Thyroid gland (tissue), 4 donors: ENCODE measurements around the gene ACADM. TPM values are rescaled to one million over a fixed set of nuclear protein-coding genes. Genes with fewer than 3 reads are reported as not detected.
A peak's percentile ranks its signal among the peaks of the same experiment; 100 is the strongest.

Source experiments
- DNase-seq, 2 donors: peaks; one replicate each; pipeline ENCODE4 v3.0.0-alpha.2; 2019
- H3K27ac ChIP-seq, 3 donors: fragments of 200-600 bp; sonication (generic); 1 replicate in 2 of 3; 2 replicates in 1 of 3; pipeline ENCODE4 v1.5.1; 2016 to 2019; ENCODE audit warnings: mild to moderate bottlenecking in 1 of 3, moderate library complexity in 1 of 3
- H3K27me3 ChIP-seq: fragments of 200-600 bp; sonication (generic); one replicate; pipeline ENCODE4 v1.5.1; 2019
- H3K36me3 ChIP-seq, 2 donors: fragments of 200-600 bp; sonication (generic); one replicate each; pipeline ENCODE4 v1.5.1; 2016 to 2019
- H3K4me1 ChIP-seq, 2 donors: fragments of 200-600 bp; sonication (generic); one replicate each; pipeline ENCODE4 v1.5.1; 2017 to 2019
- H3K4me3 ChIP-seq, 3 donors: fragments of 200-600 bp; sonication (generic); replicated peaks in 1 of 3; 1 replicate in 2 of 3; 2 replicates in 1 of 3; pipeline ENCODE4 v1.5.1; 2016; ENCODE audit warnings: mild to moderate bottlenecking in 1 of 3
- H3K9me3 ChIP-seq: fragments of 200-600 bp; sonication (generic); one replicate; pipeline ENCODE4 v1.5.1; 2017
- CTCF ChIP-seq, 6 experiments: fragments of 200-600 bp in 3 of 6; fragments of 450-650 bp in 3 of 6; sonication (generic) in 3 of 6; IDR thresholded peaks; one replicate each; pipeline ENCODE4 v1.5.1; 2016 to 2019; ENCODE audit warnings: antibody characterized with exemption in 6 of 6, mild to moderate bottlenecking in 2 of 6, inconsistent platforms in 1 of 6, moderate library complexity in 1 of 6
- POLR2A ChIP-seq, 2 donors: fragments of 450-650 bp; IDR thresholded peaks; one replicate each; pipeline ENCODE4 v1.6.1; 2017; ENCODE audit warnings: antibody characterized with exemption in 2 of 2, mild to moderate bottlenecking in 2 of 2, moderate library complexity in 1 of 2
- WGBS, 2 donors: methylation state at CpG; one replicate each; pipeline ENCODE4 v1.1.5; 2017; 5-methylcytosine and 5-hydroxymethylcytosine counted together
- intact Hi-C: fragments of 100-400 bp; cut with DNase I; formaldehyde crosslinking; loops from one replicate; pipeline ENCODE4 v1.15.1; 2023
- total RNA-seq, 4 donors: library from RNA; depleted of rRNA; stranded (reverse); fragments of >200 nt; gene quantifications; one replicate each; pipeline ENCODE4 v1.2.3, GENCODE V29; 2016

The ACADM gene
- total RNA-seq, 4 donors from 2014 or later = 65.3 to 69.9 (median 68.7) TPM

DNA sequence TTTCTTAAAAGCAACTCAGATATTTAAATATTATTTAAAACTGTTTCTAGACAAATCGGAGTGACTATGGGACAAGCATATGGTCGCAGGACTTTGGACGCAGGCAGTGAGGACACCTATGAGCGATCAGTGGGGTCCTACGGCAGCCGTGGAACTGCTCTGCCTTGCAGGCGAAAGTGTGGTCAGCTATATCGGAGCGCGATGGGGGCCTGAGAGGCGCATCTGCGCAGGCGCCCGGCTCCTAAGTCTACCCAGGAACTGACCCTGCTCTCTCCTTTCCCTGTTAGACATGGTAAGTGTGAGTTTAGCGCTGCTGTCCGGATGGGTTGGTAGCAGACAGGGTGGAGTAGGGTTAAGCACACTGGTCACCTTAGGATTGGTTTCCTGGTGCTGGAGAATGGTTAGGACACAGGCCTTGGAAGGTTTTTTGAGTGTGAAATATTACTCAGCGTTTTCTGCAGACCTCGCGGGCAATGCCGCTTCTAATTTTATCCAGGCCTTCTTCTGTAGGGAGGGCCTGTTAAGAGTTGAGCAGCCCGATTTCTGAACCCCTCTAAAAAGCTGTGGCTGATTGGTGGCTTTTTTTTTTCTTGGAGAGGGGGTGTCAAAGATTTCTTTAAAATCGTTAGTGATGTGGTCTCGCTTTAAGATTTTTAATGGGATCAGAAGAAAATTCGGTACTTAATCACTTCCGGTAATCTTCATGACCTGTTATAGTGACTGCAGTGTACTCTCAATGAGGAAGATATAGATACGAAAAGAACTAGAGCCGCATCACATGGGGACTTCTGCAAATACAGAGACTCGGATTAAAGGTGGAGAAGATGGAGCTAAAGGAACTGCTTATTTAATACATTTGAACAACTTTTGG is 61.7 kb downstream of the ACADM start, which contains the start of gene RABGGTB:
TSS of gene RABGGTB (plus strand) at position 274 of the 871 bp plus-strand sequence. CDS start at position 290, 16 bp downstream.
- Histone ChIP-seq H3K36me3 (no peaks in the 10 kb centered on the region), H3K4me1 (peaks cover 30 to 41% of the 10 kb centered on the region in 2 donors), H3K9me3 (no peaks in the 10 kb centered on the region), H3K27ac (peak within 1 kb of the TSS; percentile 46 to 73 (median 53)), H3K27me3 (no peaks in the 10 kb centered on the region), H3K4me3 (peak within 1 kb of the TSS; percentile 46 to 77 (median 57))
- 1% methylated on average over 20 to 28 of the region's 28 CpGs for WGBS, 2 donors
- DNase-seq = peak; percentile 94
- TF ChIP-seq CTCF (IDR thresholded peaks at IDR 0.05) (no peak), POLR2A (IDR thresholded peaks at IDR 0.05) (peak in 1 of 2 donors; percentile 87)
- intact Hi-C loops = loop anchor here (10.0 kb wide), 1 partner anchor 61 kb away; the partner anchor contains the start of gene ACADM

DNA sequence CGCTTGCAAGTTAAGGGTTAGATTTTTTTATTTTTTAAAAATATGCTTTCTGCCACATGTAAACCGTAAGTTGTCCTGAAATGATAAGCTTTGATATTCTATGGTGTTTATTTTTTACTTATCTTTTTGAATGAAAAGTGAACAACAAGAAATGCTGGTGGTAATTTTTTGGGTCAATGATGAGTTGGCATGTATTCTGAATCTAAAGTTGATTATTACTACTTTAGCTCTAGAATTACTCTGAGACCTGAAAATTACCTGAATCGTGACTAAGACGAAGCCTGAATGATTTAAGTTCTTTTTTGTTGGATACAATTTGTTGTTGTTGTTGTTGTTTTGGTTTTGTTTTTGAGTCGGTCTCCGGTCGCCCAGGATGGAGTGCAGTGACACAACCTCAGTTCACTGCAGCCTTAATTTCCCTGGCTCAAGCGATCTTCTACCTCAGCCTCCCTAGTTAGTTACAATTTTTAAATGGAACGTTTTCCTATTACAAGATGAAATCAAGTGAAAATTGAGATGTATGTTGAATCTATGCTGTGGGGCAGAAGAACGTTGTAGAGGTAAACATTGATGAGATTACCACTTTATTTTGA is 62.5 kb downstream of the ACADM start:
- Histone ChIP-seq H3K27me3 (no peaks in the 10 kb centered on the region), H3K9me3 (no peaks in the 10 kb centered on the region), H3K27ac (peak overlapping the region in 2 of 3 donors; percentile 53 to 73), H3K4me3 (peak overlapping the region; percentile 46 to 77 (median 57)), H3K4me1 (peaks cover 32 to 42% of the 10 kb centered on the region in 2 donors), H3K36me3 (peaks cover 0 to 6% of the 10 kb centered on the region in 2 donors)
- WGBS, 2 donors = 2 to 3% methylated on average over 10 of the region's 10 CpGs
- TF ChIP-seq CTCF (IDR thresholded peaks at IDR 0.05) = no peak
- TF ChIP-seq POLR2A (IDR thresholded peaks at IDR 0.05) = no peak
- no peak for DNase-seq
- intact Hi-C loops = loop anchor here (10.0 kb wide), 1 partner anchor 62 kb away; the partner anchor contains the start of gene ACADM

DNA sequence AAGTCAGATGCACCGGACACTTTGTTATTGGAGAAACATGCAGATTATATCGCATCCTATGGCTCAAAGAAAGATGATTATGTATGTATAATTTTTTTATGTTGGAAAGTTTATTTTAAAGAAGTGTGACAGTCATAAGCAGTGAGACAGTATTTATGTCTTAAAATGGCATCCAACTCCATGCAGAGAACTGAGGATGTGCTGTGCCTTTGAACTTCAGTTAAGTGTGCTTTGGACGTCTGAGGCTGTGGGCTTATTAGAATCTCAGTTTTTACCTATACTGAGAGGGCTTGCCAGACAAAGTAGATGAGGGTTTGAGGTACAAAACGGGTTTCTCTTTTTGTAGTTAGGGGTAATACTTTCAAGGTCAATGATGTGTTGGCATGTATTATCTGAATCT is 63.0 kb downstream of the ACADM start:
- Histone ChIP-seq H3K27me3 (no peaks in the 10 kb centered on the region), H3K9me3 (no peaks in the 10 kb centered on the region), H3K4me1 (peaks cover 32 to 42% of the 10 kb centered on the region in 2 donors), H3K36me3 (peaks cover 5 to 11% of the 10 kb centered on the region in 2 donors), H3K27ac (peak overlapping the region in 1 of 3 donors; percentile 53), H3K4me3 (peak overlapping the region in 2 of 3 donors; percentile 46 to 77)
- TF ChIP-seq POLR2A (IDR thresholded peaks at IDR 0.05) = no peak
- no peak for TF ChIP-seq CTCF (IDR thresholded peaks at IDR 0.05)
- DNase-seq = no peak
- intact Hi-C loops = loop anchor here (10.0 kb wide), 1 partner anchor 63 kb away; the partner anchor contains the start of gene ACADM
- 9 to 22% methylated on average over 4 of the region's 4 CpGs for WGBS, 2 donors

DNA sequence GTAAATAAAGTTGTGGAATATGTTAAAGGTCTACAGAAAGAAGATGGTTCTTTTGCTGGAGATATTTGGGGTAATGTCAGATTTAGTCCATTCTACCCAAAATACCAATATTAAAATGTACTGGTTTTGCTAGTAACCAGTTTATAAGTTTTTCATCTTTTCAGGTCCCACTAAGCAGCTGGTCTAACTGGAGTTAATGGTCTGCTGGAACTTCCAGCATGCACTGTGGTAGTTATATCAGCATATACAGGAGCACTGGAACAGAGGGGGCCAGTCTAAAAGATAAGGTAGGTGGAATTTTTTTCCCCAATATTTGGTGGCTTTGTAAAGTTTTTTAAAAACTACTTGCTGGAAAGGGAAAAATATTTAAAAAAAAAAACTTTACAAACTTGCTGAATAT is 65.5 kb downstream of the ACADM start:
- peaks cover 30 to 32% of the 10 kb centered on the region in 2 donors for H3K36me3 ChIP-seq
- no peak for TF ChIP-seq CTCF (IDR thresholded peaks at IDR 0.05)
- TF ChIP-seq POLR2A (IDR thresholded peaks at IDR 0.05) = no peak
- intact Hi-C loops = loop anchor here (10.0 kb wide), 1 partner anchor 65 kb away; the partner anchor contains the start of gene ACADM
- H3K4me3 ChIP-seq = no peak overlapping the region
- no peaks in the 10 kb centered on the region for H3K27me3 ChIP-seq
- peaks cover 32 to 42% of the 10 kb centered on the region in 2 donors for H3K4me1 ChIP-seq
- no peaks in the 10 kb centered on the region for H3K9me3 ChIP-seq
- DNase-seq = no peak
- peak overlapping the region in 2 of 3 donors; percentile 53 to 63 for H3K27ac ChIP-seq
